A549 (cell line): ENCODE results near the gene CUL3.

Experiments used
- CBX8 ChIP-seq: fragments of 200-600 bp; sonication (generic); IDR thresholded peaks from 2 replicates; pipeline ENCODE4 v1.6.1; 2016
- CEBPB ChIP-seq, 2 experiments: fragments of >200 bp in 1 of 2; sonication (Bioruptor Twin) in 1 of 2; formaldehyde crosslinking in 1 of 2; IDR thresholded peaks; 2 replicates each; pipeline ENCODE4 v1.6.1; 2012 to 2016
- HDAC2 ChIP-seq: fragments of 200-600 bp; sonication (generic); IDR thresholded peaks from 2 replicates; pipeline ENCODE4 v1.6.1; 2016
- JUNB ChIP-seq: fragments of >200 bp; sonication (Bioruptor Twin); formaldehyde crosslinking; IDR thresholded peaks from 2 replicates; pipeline ENCODE4 v1.6.1; 2016
- KDM5A ChIP-seq: fragments of 200-600 bp; sonication (generic); IDR thresholded peaks from 2 replicates; pipeline ENCODE4 v1.6.1; 2016; ENCODE audit warnings: antibody characterized with exemption, mild to moderate bottlenecking
- MAFK ChIP-seq: fragments of 450-650 bp; IDR thresholded peaks from 2 replicates; pipeline ENCODE4 v1.6.1; 2014; ENCODE audit not compliant: partially characterized antibody
- MAZ ChIP-seq: fragments of 150-350 bp; IDR thresholded peaks from 2 replicates; pipeline ENCODE4 v1.6.1; 2014; ENCODE audit warnings: antibody characterized with exemption, low read depth, low read length, borderline replicate concordance
- NPAS2 ChIP-seq: fragments of 250-450 bp; sonication (Bioruptor Pico); IDR thresholded peaks from 2 replicates; pipeline ENCODE4 v1.8.0; 2022; ENCODE audit warnings: mild to moderate bottlenecking, moderate library complexity, borderline replicate concordance
- RFX5 ChIP-seq: fragments of 450-650 bp; IDR thresholded peaks from 2 replicates; pipeline ENCODE4 v1.7.1; 2014; ENCODE audit warnings: antibody characterized with exemption, mild to moderate bottlenecking, moderate library complexity
- RNF2 ChIP-seq: fragments of 200-600 bp; sonication (generic); IDR thresholded peaks from 2 replicates; pipeline ENCODE4 v1.6.1; 2016; ENCODE audit warnings: low read depth, mild to moderate bottlenecking, antibody characterized with exemption, moderate library complexity, borderline replicate concordance
- SMC3 ChIP-seq: fragments of >200 bp; sonication (Bioruptor Twin); formaldehyde crosslinking; IDR thresholded peaks from 3 replicates; pipeline ENCODE4 v1.6.1; 2018; ENCODE audit warnings: inconsistent platforms
- TF ChIP-seq, protein P1 (sequence below): fragments of >200 bp; sonication (Bioruptor Twin); formaldehyde crosslinking; IDR thresholded peaks from 3 replicates; pipeline ENCODE4 v1.5.1; 2016
- TF ChIP-seq, protein P2 (sequence below): fragments of 250-450 bp; sonication (Bioruptor Pico); IDR thresholded peaks from 2 replicates; pipeline ENCODE4 v1.5.0; 2021; ENCODE audit warnings: mild to moderate bottlenecking, moderate library complexity, borderline replicate concordance
- TF ChIP-seq, protein P3 (sequence below): IDR thresholded peaks from 2 replicates; pipeline ENCODE4 v1.6.1; 2012

DNA sequence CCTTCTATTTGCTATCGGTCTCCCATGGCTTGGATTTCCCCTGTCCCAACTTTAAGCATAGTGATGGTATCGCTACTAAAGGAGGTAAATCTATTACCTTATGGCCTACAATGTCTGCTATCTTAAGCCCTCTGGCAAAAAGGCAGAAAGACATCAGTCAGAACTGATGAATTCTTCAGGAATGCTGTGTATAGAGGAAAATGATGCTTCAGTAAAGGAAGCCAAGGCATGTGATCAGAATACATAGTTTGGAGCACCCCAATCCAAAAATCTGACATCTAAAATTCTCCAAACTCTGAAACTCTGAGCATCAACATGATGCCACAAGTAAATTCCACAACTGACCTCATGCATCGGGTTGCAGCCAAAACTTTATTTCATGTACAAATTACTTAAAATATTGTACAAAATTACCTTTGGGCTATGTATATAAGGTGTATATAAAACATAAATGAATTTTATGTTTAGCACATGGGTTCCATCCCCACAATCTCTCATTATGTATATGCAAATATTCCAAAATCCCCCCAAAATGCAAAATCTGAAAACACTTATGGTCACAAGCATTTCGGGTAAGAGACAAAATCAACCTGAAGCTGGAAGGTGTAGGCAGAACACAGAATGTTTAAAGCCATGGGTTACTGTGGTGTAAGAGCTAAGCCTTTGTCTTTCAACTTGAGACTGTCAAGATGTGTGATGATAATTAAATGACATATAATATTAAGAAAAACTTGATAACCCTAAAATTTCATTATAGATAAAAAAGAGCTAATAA, 66.2 kb downstream of the CUL3 start:
- TF ChIP-seq RFX5 (no peak), CBX8 (no peak), CEBPB (IDR thresholded peaks at IDR 0.05) (no peak), JUNB (no peak), NPAS2 (CRISPR knock-in tag) (no peak), KDM5A (no peak), MAFK (no peak), RNF2 (no peak), SMC3 (no peak), HDAC2 (no peak), MAZ (no peak)
- TF ChIP-seq, protein P1, sequence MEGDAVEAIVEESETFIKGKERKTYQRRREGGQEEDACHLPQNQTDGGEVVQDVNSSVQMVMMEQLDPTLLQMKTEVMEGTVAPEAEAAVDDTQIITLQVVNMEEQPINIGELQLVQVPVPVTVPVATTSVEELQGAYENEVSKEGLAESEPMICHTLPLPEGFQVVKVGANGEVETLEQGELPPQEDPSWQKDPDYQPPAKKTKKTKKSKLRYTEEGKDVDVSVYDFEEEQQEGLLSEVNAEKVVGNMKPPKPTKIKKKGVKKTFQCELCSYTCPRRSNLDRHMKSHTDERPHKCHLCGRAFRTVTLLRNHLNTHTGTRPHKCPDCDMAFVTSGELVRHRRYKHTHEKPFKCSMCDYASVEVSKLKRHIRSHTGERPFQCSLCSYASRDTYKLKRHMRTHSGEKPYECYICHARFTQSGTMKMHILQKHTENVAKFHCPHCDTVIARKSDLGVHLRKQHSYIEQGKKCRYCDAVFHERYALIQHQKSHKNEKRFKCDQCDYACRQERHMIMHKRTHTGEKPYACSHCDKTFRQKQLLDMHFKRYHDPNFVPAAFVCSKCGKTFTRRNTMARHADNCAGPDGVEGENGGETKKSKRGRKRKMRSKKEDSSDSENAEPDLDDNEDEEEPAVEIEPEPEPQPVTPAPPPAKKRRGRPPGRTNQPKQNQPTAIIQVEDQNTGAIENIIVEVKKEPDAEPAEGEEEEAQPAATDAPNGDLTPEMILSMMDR: no peak
- TF ChIP-seq, protein P2, sequence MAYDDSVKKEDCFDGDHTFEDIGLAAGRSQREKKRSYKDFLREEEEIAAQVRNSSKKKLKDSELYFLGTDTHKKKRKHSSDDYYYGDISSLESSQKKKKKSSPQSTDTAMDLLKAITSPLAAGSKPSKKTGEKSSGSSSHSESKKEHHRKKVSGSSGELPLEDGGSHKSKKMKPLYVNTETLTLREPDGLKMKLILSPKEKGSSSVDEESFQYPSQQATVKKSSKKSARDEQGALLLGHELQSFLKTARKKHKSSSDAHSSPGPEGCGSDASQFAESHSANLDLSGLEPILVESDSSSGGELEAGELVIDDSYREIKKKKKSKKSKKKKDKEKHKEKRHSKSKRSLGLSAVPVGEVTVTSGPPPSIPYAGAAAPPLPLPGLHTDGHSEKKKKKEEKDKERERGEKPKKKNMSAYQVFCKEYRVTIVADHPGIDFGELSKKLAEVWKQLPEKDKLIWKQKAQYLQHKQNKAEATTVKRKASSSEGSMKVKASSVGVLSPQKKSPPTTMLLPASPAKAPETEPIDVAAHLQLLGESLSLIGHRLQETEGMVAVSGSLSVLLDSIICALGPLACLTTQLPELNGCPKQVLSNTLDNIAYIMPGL: no peak
- TF ChIP-seq, protein P3, sequence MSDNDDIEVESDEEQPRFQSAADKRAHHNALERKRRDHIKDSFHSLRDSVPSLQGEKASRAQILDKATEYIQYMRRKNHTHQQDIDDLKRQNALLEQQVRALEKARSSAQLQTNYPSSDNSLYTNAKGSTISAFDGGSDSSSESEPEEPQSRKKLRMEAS: no peak
